Stimulated activated CD4-positive, alpha-beta T cell treated with anti-CD3 and anti-CD28 coated beads, TNF-alpha, amount 100 ng/mL, for 4 hours (primary cell): Measurements from ENCODE around the gene BOD1.

Experiments
- DNase-seq, 3 experiments: peaks; one replicate each; pipeline ENCODE4 v3.0.0-alpha.2; 2020; ENCODE audit warnings: low read depth in 3 of 3

The BOD1 gene

GRCh38 chr5:173616577-173617118, at the start of gene BOD1:
Gene BOD1, minus strand, starts transcription at chr5:173616650. Its CDS starts 214 bp downstream, at chr5:173616436.
- peak; percentile 78 to 93 (median 91) for DNase-seq

- DNase-seq, result no peak
Measured at GRCh38 chr5:173665326-173665725, 48.9 kb upstream of the BOD1 start.

- DNase-seq, result no peak
Measured at GRCh38 chr5:173664154-173664526, 47.7 kb upstream of the BOD1 start.

- DNase-seq, result no peak
Measured at GRCh38 chr5:173663352-173664153, 47.1 kb upstream of the BOD1 start.

GRCh38 chr5:173662581-173663351, 46.3 kb upstream of the BOD1 start:
- DNase-seq, result no peak

- DNase-seq, result no peak
Measured at GRCh38 chr5:173660481-173661280, 44.2 kb upstream of the BOD1 start.

GRCh38 chr5:173659423-173659822, 43.0 kb upstream of the BOD1 start:
- no peak for DNase-seq

- no peak for DNase-seq
Measured at GRCh38 chr5:173657741-173658356, 41.4 kb upstream of the BOD1 start.

- no peak for DNase-seq
Measured at GRCh38 chr5:173655196-173655797, 38.8 kb upstream of the BOD1 start.

GRCh38 chr5:173653822-173654523, 37.5 kb upstream of the BOD1 start:
- DNase-seq, result no peak

- DNase-seq, result no peak
Measured at GRCh38 chr5:173648308-173648866, 31.9 kb upstream of the BOD1 start.

GRCh38 chr5:173646692-173647091, 30.2 kb upstream of the BOD1 start:
- DNase-seq, result no peak

GRCh38 chr5:173645890-173646574, 29.6 kb upstream of the BOD1 start:
- DNase-seq, result no peak

GRCh38 chr5:173645437-173645807, 29.0 kb upstream of the BOD1 start:
- no peak for DNase-seq

- no peak for DNase-seq
Measured at GRCh38 chr5:173644673-173645436, 28.4 kb upstream of the BOD1 start.

- no peak for DNase-seq
Measured at GRCh38 chr5:173643964-173644363, 27.5 kb upstream of the BOD1 start.

GRCh38 chr5:173642895-173643481, 26.5 kb upstream of the BOD1 start:
- no peak for DNase-seq

GRCh38 chr5:173642191-173642816, 25.9 kb upstream of the BOD1 start:
- no peak for DNase-seq
